Activated T-helper 17 cell treated with anti-CD3 and anti-CD28 coated beads, Interleukin-2, amount 50 U/mL, for 72 hours (primary cell): ENCODE measurements around the gene LPXN. TPM values are rescaled to one million over a fixed set of nuclear protein-coding genes. Genes with fewer than 3 reads are reported as not detected.

ENCODE experiments used
- ATAC-seq: fragments of 150-1000 bp; cut with Tn5 transposase; replicated peaks from 2 replicates; pipeline ENCODE4 v1.10.0; 2021; ENCODE audit warnings: mild to moderate bottlenecking, moderate library complexity
- H3K27ac Mint-ChIP-seq: one replicate; pipeline ENCODE4 v1.8.0; 2022; ENCODE audit warnings: mixed read lengths
- H3K27me3 Mint-ChIP-seq: one replicate; pipeline ENCODE4 v1.8.0; 2022; ENCODE audit warnings: mixed read lengths
- H3K36me3 Mint-ChIP-seq: one replicate; pipeline ENCODE4 v1.8.0; 2022; ENCODE audit warnings: low read depth, mild to moderate bottlenecking, mixed read lengths
- H3K4me1 Mint-ChIP-seq: one replicate; pipeline ENCODE4 v1.8.0; 2022; ENCODE audit warnings: mixed read lengths
- H3K4me3 Mint-ChIP-seq: one replicate; pipeline ENCODE4 v1.8.0; 2022; ENCODE audit warnings: mild to moderate bottlenecking, mixed read lengths
- H3K9me3 Mint-ChIP-seq: one replicate; pipeline ENCODE4 v1.8.0; 2022; ENCODE audit warnings: mixed read lengths
- total RNA-seq, 2 donors: library from RNA; stranded (reverse); gene quantifications; one replicate each; pipeline ENCODE4 v1.2.3, GENCODE V29; 2022

The LPXN gene
- total RNA-seq, 2 donors from 2014 or later = 234 to 320 TPM

- H3K36me3 Mint-ChIP-seq = peaks cover 12% of the 10 kb centered on the region
- no peak overlapping the region for H3K4me3 Mint-ChIP-seq
- H3K27me3 Mint-ChIP-seq = no peaks in the 10 kb centered on the region
- no peaks in the 10 kb centered on the region for H3K9me3 Mint-ChIP-seq
- no peak for ATAC-seq
- no peaks in the 10 kb centered on the region for H3K4me1 Mint-ChIP-seq
- H3K27ac Mint-ChIP-seq = no peak overlapping the region
These were observed 61.8 kb downstream of the LPXN start for GRCh38 chr11:58513747-58514367.

GRCh38 chr11:58511636-58512035 lies 64.0 kb downstream of the LPXN start:
- no peak overlapping the region for H3K27ac Mint-ChIP-seq
- no peaks in the 10 kb centered on the region for H3K27me3 Mint-ChIP-seq
- no peak for ATAC-seq
- no peaks in the 10 kb centered on the region for H3K4me1 Mint-ChIP-seq
- no peak overlapping the region for H3K4me3 Mint-ChIP-seq
- H3K9me3 Mint-ChIP-seq = no peaks in the 10 kb centered on the region
- peaks cover 22% of the 10 kb centered on the region for H3K36me3 Mint-ChIP-seq

GRCh38 chr11:58509748-58510147 lies 65.9 kb downstream of the LPXN start:
- Mint-ChIP-seq H3K27me3 (no peaks in the 10 kb centered on the region), H3K9me3 (no peaks in the 10 kb centered on the region), H3K36me3 (peaks cover 37% of the 10 kb centered on the region), H3K27ac (no peak overlapping the region), H3K4me1 (no peaks in the 10 kb centered on the region), H3K4me3 (no peak overlapping the region)
- ATAC-seq = no peak

GRCh38 chr11:58508814-58509213 lies 66.8 kb downstream of the LPXN start:
- no peaks in the 10 kb centered on the region for H3K4me1 Mint-ChIP-seq
- no peaks in the 10 kb centered on the region for H3K9me3 Mint-ChIP-seq
- no peaks in the 10 kb centered on the region for H3K27me3 Mint-ChIP-seq
- H3K27ac Mint-ChIP-seq = no peak overlapping the region
- ATAC-seq = no peak
- H3K4me3 Mint-ChIP-seq = no peak overlapping the region
- peaks cover 43% of the 10 kb centered on the region for H3K36me3 Mint-ChIP-seq

DNA sequence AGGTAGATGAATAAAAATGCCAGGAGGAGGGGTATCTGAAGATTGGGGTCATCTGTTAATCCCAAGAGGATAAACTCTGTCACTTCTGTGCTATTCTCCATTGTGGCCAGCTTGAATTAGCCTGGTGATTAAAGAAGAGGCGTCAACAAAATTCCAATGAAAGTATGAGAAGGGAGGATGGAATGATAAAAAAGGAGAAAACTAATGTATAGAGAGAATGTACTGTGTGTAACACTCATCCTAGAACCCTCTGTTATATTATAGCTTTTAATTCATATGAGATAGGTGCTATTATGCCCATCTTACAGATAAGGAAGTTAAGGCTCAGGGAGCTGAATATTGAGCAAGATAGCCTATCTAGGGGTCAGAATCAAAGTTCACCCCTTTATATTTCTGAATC lies 67.7 kb downstream of the LPXN start, which contains the start of gene OR5B21:
Gene OR5B21 (minus strand): TSS at position 101 of the 400 bp plus-strand sequence. CDS start 0 bp downstream, at position 101.
- ATAC-seq = no peak
- Mint-ChIP-seq H3K36me3 (peaks cover 49% of the 10 kb centered on the region), H3K27ac (no peak within 1 kb of the TSS), H3K4me3 (no peak within 1 kb of the TSS), H3K4me1 (no peaks in the 10 kb centered on the region), H3K27me3 (no peaks in the 10 kb centered on the region), H3K9me3 (no peaks in the 10 kb centered on the region)

DNA sequence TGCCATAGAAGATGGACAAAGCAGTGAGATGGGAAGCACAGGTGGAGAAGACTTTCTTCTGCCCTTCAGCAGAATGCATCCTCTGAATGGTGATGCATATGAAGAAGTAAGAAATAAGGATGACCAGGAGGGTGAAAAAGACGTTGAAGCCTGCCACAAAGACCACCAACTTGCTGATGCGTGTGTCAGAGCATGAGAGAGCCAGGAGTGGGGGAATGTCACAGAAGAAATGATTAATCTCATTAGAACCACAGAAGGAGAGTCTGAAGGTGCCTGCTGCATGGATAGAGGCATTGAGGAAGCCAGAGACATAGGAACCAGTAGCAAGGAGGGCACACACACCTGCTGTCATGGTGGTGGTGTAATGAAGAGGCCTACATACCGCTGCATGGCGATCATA lies 68.3 kb downstream of the LPXN start:
- Mint-ChIP-seq H3K4me3 (no peak overlapping the region), H3K4me1 (no peaks in the 10 kb centered on the region), H3K36me3 (peaks cover 56% of the 10 kb centered on the region), H3K9me3 (no peaks in the 10 kb centered on the region), H3K27ac (no peak overlapping the region), H3K27me3 (no peaks in the 10 kb centered on the region)
- no peak for ATAC-seq

DNA sequence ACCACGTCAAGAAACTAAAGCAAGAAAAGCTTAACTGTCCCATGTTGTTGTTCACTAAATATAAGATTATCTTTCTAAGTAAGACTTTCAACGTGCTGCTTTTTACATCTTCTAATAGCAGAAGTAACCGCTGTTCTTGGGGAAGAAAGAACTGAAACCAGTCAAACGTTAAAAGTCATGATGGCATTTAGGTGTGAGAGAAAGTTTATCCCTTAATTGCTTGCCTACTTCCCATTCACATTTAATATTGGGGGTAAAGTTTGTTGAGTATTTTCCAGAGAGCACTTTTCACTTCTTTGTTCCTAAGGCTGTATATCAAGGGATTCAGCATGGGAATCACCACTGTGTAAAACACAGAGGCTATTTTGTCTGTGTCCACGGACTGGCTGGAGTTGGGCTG lies 68.7 kb downstream of the LPXN start:
- no peak overlapping the region for H3K27ac Mint-ChIP-seq
- H3K36me3 Mint-ChIP-seq = peaks cover 57% of the 10 kb centered on the region
- no peaks in the 10 kb centered on the region for H3K4me1 Mint-ChIP-seq
- H3K4me3 Mint-ChIP-seq = no peak overlapping the region
- no peak for ATAC-seq
- H3K9me3 Mint-ChIP-seq = no peaks in the 10 kb centered on the region
- H3K27me3 Mint-ChIP-seq = no peaks in the 10 kb centered on the region

- H3K27me3 Mint-ChIP-seq = no peaks in the 10 kb centered on the region
These were observed 69.8 kb downstream of the LPXN start for GRCh38 chr11:58505849-58506248.

GRCh38 chr11:58504232-58504631 lies 71.4 kb downstream of the LPXN start:
- H3K27ac Mint-ChIP-seq = no peak overlapping the region
- H3K4me3 Mint-ChIP-seq = no peak overlapping the region
- peaks cover 49% of the 10 kb centered on the region for H3K36me3 Mint-ChIP-seq
- H3K4me1 Mint-ChIP-seq = peaks cover under 1% of the 10 kb centered on the region
- no peak for ATAC-seq
- no peaks in the 10 kb centered on the region for H3K9me3 Mint-ChIP-seq
- no peaks in the 10 kb centered on the region for H3K27me3 Mint-ChIP-seq

More at GRCh38 chr11:58505849-58506248, 69.8 kb downstream of the LPXN start:
- Mint-ChIP-seq H3K9me3 (no peaks in the 10 kb centered on the region), H3K27ac (peak overlapping the region; percentile 79), H3K4me3 (peak overlapping the region; percentile 17), H3K4me1 (no peaks in the 10 kb centered on the region), H3K36me3 (peaks cover 51% of the 10 kb centered on the region)
- peak; percentile 95 for ATAC-seq

- Mint-ChIP-seq H3K27ac (no peak overlapping the region), H3K4me3 (no peak overlapping the region), H3K4me1 (peaks cover 5% of the 10 kb centered on the region), H3K27me3 (no peaks in the 10 kb centered on the region), H3K36me3 (peaks cover 42% of the 10 kb centered on the region), H3K9me3 (no peaks in the 10 kb centered on the region)
- ATAC-seq = no peak
These were observed 72.2 kb downstream of the LPXN start for GRCh38 chr11:58503361-58503856.

GRCh38 chr11:58502004-58502403 lies 73.7 kb downstream of the LPXN start:
- ATAC-seq = no peak
- peaks cover 5% of the 10 kb centered on the region for H3K4me1 Mint-ChIP-seq
- no peak overlapping the region for H3K4me3 Mint-ChIP-seq
- no peaks in the 10 kb centered on the region for H3K9me3 Mint-ChIP-seq
- no peaks in the 10 kb centered on the region for H3K27me3 Mint-ChIP-seq
- no peak overlapping the region for H3K27ac Mint-ChIP-seq
- peaks cover 35% of the 10 kb centered on the region for H3K36me3 Mint-ChIP-seq

GRCh38 chr11:58498464-58498863 lies 77.2 kb downstream of the LPXN start:
- H3K36me3 Mint-ChIP-seq = peaks cover 22% of the 10 kb centered on the region
- H3K27ac Mint-ChIP-seq = peak overlapping the region; percentile 44
- no peak overlapping the region for H3K4me3 Mint-ChIP-seq
- H3K4me1 Mint-ChIP-seq = peaks cover 5% of the 10 kb centered on the region
- H3K27me3 Mint-ChIP-seq = no peaks in the 10 kb centered on the region
- no peak for ATAC-seq
- no peaks in the 10 kb centered on the region for H3K9me3 Mint-ChIP-seq

GRCh38 chr11:58497951-58498350 lies 77.7 kb downstream of the LPXN start:
- no peaks in the 10 kb centered on the region for H3K27me3 Mint-ChIP-seq
- H3K36me3 Mint-ChIP-seq = peaks cover 17% of the 10 kb centered on the region
- H3K9me3 Mint-ChIP-seq = no peaks in the 10 kb centered on the region
- peaks cover 5% of the 10 kb centered on the region for H3K4me1 Mint-ChIP-seq
- H3K27ac Mint-ChIP-seq = no peak overlapping the region
- no peak for ATAC-seq
- no peak overlapping the region for H3K4me3 Mint-ChIP-seq

GRCh38 chr11:58495906-58496305 lies 79.8 kb downstream of the LPXN start:
- Mint-ChIP-seq H3K36me3 (peaks cover 10% of the 10 kb centered on the region), H3K9me3 (no peaks in the 10 kb centered on the region)

GRCh38 chr11:58494101-58494500 lies 81.6 kb downstream of the LPXN start:
- Mint-ChIP-seq H3K4me1 (peaks cover 4% of the 10 kb centered on the region), H3K36me3 (peaks cover 10% of the 10 kb centered on the region), H3K4me3 (no peak overlapping the region), H3K27ac (no peak overlapping the region), H3K9me3 (no peaks in the 10 kb centered on the region), H3K27me3 (no peaks in the 10 kb centered on the region)
- no peak for ATAC-seq

More at GRCh38 chr11:58495906-58496305, 79.8 kb downstream of the LPXN start:
- H3K4me1 Mint-ChIP-seq = peaks cover 5% of the 10 kb centered on the region
- no peak overlapping the region for H3K27ac Mint-ChIP-seq
- ATAC-seq = no peak
- no peak overlapping the region for H3K4me3 Mint-ChIP-seq
- no peaks in the 10 kb centered on the region for H3K27me3 Mint-ChIP-seq
